ENCODE data around the gene POPDC2. TPM values are rescaled to one million over a fixed set of nuclear protein-coding genes. Genes with fewer than 3 reads are reported as not detected.

The POPDC2 gene
- total RNA-seq, 4 donors from 2014 or later = 19.7 to 98.2 (median 67.6) TPM

- H3K4me1 ChIP-seq = peaks cover 0 to 10% (median 0%) of the 10 kb centered on the region in 3 donors
- ATAC-seq = no peak
- peaks cover 0 to under 1% of the 10 kb centered on the region in 2 donors for H3K36me3 ChIP-seq
These were observed 66.3 kb downstream of the POPDC2 start for GRCh38 chr3:119594066-119594465.

GRCh38 chr3:119592861-119593260 lies 67.5 kb downstream of the POPDC2 start:
- Histone ChIP-seq H3K27ac (no peak overlapping the region), H3K36me3 (peaks cover 0 to 13% of the 10 kb centered on the region in 2 donors), H3K27me3 (no peaks in the 10 kb centered on the region), H3K4me3 (no peak overlapping the region), H3K9me3 (no peaks in the 10 kb centered on the region), H3K4me1 (peaks cover 0 to 10% (median 0%) of the 10 kb centered on the region in 3 donors)
- WGBS, 2 donors (ENCODE audit: low coverage in 1 of 2) = 38 to 78% methylated on average over 1 of the region's 1 CpG
- TF ChIP-seq, protein P1, sequence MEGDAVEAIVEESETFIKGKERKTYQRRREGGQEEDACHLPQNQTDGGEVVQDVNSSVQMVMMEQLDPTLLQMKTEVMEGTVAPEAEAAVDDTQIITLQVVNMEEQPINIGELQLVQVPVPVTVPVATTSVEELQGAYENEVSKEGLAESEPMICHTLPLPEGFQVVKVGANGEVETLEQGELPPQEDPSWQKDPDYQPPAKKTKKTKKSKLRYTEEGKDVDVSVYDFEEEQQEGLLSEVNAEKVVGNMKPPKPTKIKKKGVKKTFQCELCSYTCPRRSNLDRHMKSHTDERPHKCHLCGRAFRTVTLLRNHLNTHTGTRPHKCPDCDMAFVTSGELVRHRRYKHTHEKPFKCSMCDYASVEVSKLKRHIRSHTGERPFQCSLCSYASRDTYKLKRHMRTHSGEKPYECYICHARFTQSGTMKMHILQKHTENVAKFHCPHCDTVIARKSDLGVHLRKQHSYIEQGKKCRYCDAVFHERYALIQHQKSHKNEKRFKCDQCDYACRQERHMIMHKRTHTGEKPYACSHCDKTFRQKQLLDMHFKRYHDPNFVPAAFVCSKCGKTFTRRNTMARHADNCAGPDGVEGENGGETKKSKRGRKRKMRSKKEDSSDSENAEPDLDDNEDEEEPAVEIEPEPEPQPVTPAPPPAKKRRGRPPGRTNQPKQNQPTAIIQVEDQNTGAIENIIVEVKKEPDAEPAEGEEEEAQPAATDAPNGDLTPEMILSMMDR (IDR thresholded peaks at IDR 0.05) = no peak
- no peak for TF ChIP-seq EP300 (IDR thresholded peaks at IDR 0.05)
- no peak for TF ChIP-seq POLR2A (IDR thresholded peaks at IDR 0.05)
- TF ChIP-seq POLR2AphosphoS5 (IDR thresholded peaks at IDR 0.05) = no peak
- ATAC-seq = no peak

More at GRCh38 chr3:119594066-119594465, 66.3 kb downstream of the POPDC2 start:
- no peak overlapping the region for H3K4me3 ChIP-seq
- no peak for TF ChIP-seq EP300 (IDR thresholded peaks at IDR 0.05)
- TF ChIP-seq, protein P1 (IDR thresholded peaks at IDR 0.05) = no peak
- TF ChIP-seq POLR2A (IDR thresholded peaks at IDR 0.05) = no peak
- no peak for TF ChIP-seq POLR2AphosphoS5 (IDR thresholded peaks at IDR 0.05)
- no peaks in the 10 kb centered on the region for H3K9me3 ChIP-seq
- WGBS, 2 donors (ENCODE audit: low coverage in 1 of 2) = 90 to 95% methylated on average over 2 to 4 of the region's 5 CpGs
- H3K27ac ChIP-seq = no peak overlapping the region
- H3K27me3 ChIP-seq = no peaks in the 10 kb centered on the region

Other genes with a start within 250 kb of the POPDC2 start
- gene TMEM39A, start 197.0 kb downstream of the POPDC2 start, total RNA-seq = 10 to 100 TPM; 21.4 to 29.6 (median 25.9) TPM
- 10 to 100 TPM in 2 of 4 donors, 1 to 10 TPM in 2; 8.8 to 13.4 (median 10.3) TPM for gene POGLUT1, start 191.6 kb downstream of the POPDC2 start, total RNA-seq
- gene TIMMDC1, start 162.0 kb downstream of the POPDC2 start, total RNA-seq = 10 to 100 TPM; 43.9 to 65.7 (median 52.2) TPM
- under 1 TPM in 1 of 4 donors, not detected in 3; 0.58 TPM for gene CD80, start 101.0 kb downstream of the POPDC2 start, total RNA-seq
- 10 to 100 TPM; 10.2 to 23.1 (median 15.0) TPM for gene ADPRH, start 81.1 kb downstream of the POPDC2 start, total RNA-seq
- gene PLA1A, start 62.7 kb downstream of the POPDC2 start, total RNA-seq = 1 to 10 TPM in 3 of 4 donors, under 1 TPM in 1; 0.50 to 1.8 (median 1.4) TPM
- gene COX17, start 16.8 kb upstream of the POPDC2 start, total RNA-seq = 10 to 100 TPM; 31.9 to 84.8 (median 62.7) TPM
- 1 to 10 TPM; 2.6 to 7.8 (median 4.1) TPM for gene CFAP91, start 42.4 kb upstream of the POPDC2 start, total RNA-seq
- not detected for gene NR1I2, start 121.5 kb upstream of the POPDC2 start, total RNA-seq